ENCODE measurements around the gene HTRA3.

Gene HTRA3

GRCh38 chr4:8266508-8266907, 3.0 kb upstream of the HTRA3 start:
- DNase-seq (ENCODE audit: low read depth in 2 of 2), result no peak

- DNase-seq (ENCODE audit: low read depth in 2 of 2), result no peak
Measured at GRCh38 chr4:8267077-8267476, 2.5 kb upstream of the HTRA3 start.

GRCh38 chr4:8268211-8268610, 1.3 kb upstream of the HTRA3 start:
- DNase-seq (ENCODE audit: low read depth in 2 of 2), result no peak

GRCh38 chr4:8268901-8269534, 536 bp upstream of the HTRA3 start:
- DNase-seq (ENCODE audit: low read depth in 2 of 2), result no peak

- no peak for DNase-seq (ENCODE audit: low read depth in 2 of 2)
Measured at GRCh38 chr4:8270418-8270771, 841 bp downstream of the HTRA3 start.

GRCh38 chr4:8270912-8271815, 1.6 kb downstream of the HTRA3 start:
- no peak for DNase-seq (ENCODE audit: low read depth in 2 of 2)

- DNase-seq (ENCODE audit: low read depth in 2 of 2), result no peak
Measured at GRCh38 chr4:8271821-8272220, 2.3 kb downstream of the HTRA3 start.

- DNase-seq (ENCODE audit: low read depth in 2 of 2), result no peak
Measured at GRCh38 chr4:8272472-8273428, 3.2 kb downstream of the HTRA3 start.

GRCh38 chr4:8273450-8273849, 3.9 kb downstream of the HTRA3 start:
- DNase-seq (ENCODE audit: low read depth in 2 of 2), result no peak

GRCh38 chr4:8274066-8274652, 4.6 kb downstream of the HTRA3 start:
- no peak for DNase-seq (ENCODE audit: low read depth in 2 of 2)

- no peak for DNase-seq (ENCODE audit: low read depth in 2 of 2)
Measured at GRCh38 chr4:8274765-8275547, 5.4 kb downstream of the HTRA3 start.

GRCh38 chr4:8275548-8275910, 6.0 kb downstream of the HTRA3 start:
- no peak for DNase-seq (ENCODE audit: low read depth in 2 of 2)

GRCh38 chr4:8276358-8277240, 7.0 kb downstream of the HTRA3 start:
- DNase-seq (ENCODE audit: low read depth in 2 of 2), result no peak

- no peak for DNase-seq (ENCODE audit: low read depth in 2 of 2)
Measured at GRCh38 chr4:8277356-8278008, 7.9 kb downstream of the HTRA3 start.

- DNase-seq (ENCODE audit: low read depth in 2 of 2), result no peak
Measured at GRCh38 chr4:8278009-8278395, 8.4 kb downstream of the HTRA3 start.

- no peak for DNase-seq (ENCODE audit: low read depth in 2 of 2)
Measured at GRCh38 chr4:8278421-8279287, 9.1 kb downstream of the HTRA3 start.

GRCh38 chr4:8279321-8280157, 10.0 kb downstream of the HTRA3 start:
- DNase-seq (ENCODE audit: low read depth in 2 of 2), result no peak

Measured in stimulated activated CD4-positive, alpha-beta T cell treated with anti-CD3 and anti-CD28 coated beads, Interleukin-1b, Interleukin-23, amount 100 ng/mL, for 4 hours (primary cell).